ENCODE results near the gene MYO5B.
"Not testable (repeated sequence)": the region's sequence is repeated elsewhere in the genome, so short reads cannot be mapped to it uniquely, and the experiment has no call there.

Gene MYO5B

GRCh38 chr18:50097702-50098101, 97.2 kb downstream of the MYO5B start:
- DNase-seq (ENCODE audit: low spot score), result peak; percentile 5

- DNase-seq (ENCODE audit: low spot score), result no peak
Observed at GRCh38 chr18:50096766-50097435, 98.0 kb downstream of the MYO5B start.

- not testable (repeated sequence) for DNase-seq (ENCODE audit: low spot score)
Observed at GRCh38 chr18:50094786-50095185, 100.2 kb downstream of the MYO5B start.

GRCh38 chr18:50094221-50094773, 100.7 kb downstream of the MYO5B start:
- DNase-seq (ENCODE audit: low spot score), result no peak

- DNase-seq (ENCODE audit: low spot score), result no peak
Observed at GRCh38 chr18:50093366-50094064, 101.4 kb downstream of the MYO5B start.

- no peak for DNase-seq (ENCODE audit: low spot score)
Observed at GRCh38 chr18:50092245-50092805, 102.6 kb downstream of the MYO5B start.

GRCh38 chr18:50091509-50092244, 103.3 kb downstream of the MYO5B start:
- DNase-seq (ENCODE audit: low spot score), result no peak

- DNase-seq (ENCODE audit: low spot score), result no peak
Observed at GRCh38 chr18:50090370-50091312, 104.3 kb downstream of the MYO5B start.

- DNase-seq (ENCODE audit: low spot score), result no peak
Observed at GRCh38 chr18:50089702-50090101, 105.2 kb downstream of the MYO5B start.

GRCh38 chr18:50083708-50084107, 111.2 kb downstream of the MYO5B start:
- no peak for DNase-seq (ENCODE audit: low spot score)

- DNase-seq (ENCODE audit: low spot score), result no peak
Observed at GRCh38 chr18:50080932-50081560, 113.9 kb downstream of the MYO5B start.

GRCh38 chr18:50080316-50080715, 114.6 kb downstream of the MYO5B start:
- no peak for DNase-seq (ENCODE audit: low spot score)

- no peak for DNase-seq (ENCODE audit: low spot score)
Observed at GRCh38 chr18:50079571-50080295, 115.2 kb downstream of the MYO5B start.

GRCh38 chr18:50076277-50076676, 118.7 kb downstream of the MYO5B start:
- no peak for DNase-seq (ENCODE audit: low spot score)

- no peak for DNase-seq (ENCODE audit: low spot score)
Observed at GRCh38 chr18:50075772-50076171, 119.2 kb downstream of the MYO5B start.

- DNase-seq (ENCODE audit: low spot score), result no peak
Observed at GRCh38 chr18:50074404-50074803, 120.5 kb downstream of the MYO5B start.

GRCh38 chr18:50073319-50073718, 121.6 kb downstream of the MYO5B start:
- DNase-seq (ENCODE audit: low spot score), result no peak

- DNase-seq (ENCODE audit: low spot score), result no peak
Observed at GRCh38 chr18:50072146-50072545, 122.8 kb downstream of the MYO5B start.

- DNase-seq (ENCODE audit: low spot score), result no peak
Observed at GRCh38 chr18:50071397-50071796, 123.5 kb downstream of the MYO5B start.

- DNase-seq (ENCODE audit: low spot score), result no peak
Observed at GRCh38 chr18:50069422-50069821, 125.5 kb downstream of the MYO5B start.
